ENCODE measurements around the gene TRIM6. TPM values are rescaled to one million over a fixed set of nuclear protein-coding genes. Genes with fewer than 3 reads are reported as not detected.

The TRIM6 gene
- total and polyA plus RNA-seq, 2 donors (not counting 3 experiments of a cell fraction or from before 2014, with no cell fraction given), result 3.9 to 5.6 TPM

- TF ChIP-seq EZH2 (IDR thresholded peaks at IDR 0.05; ENCODE audit: borderline replicate concordance, low read depth, low read length, severe bottlenecking) (no peak), POLR2A (IDR thresholded peaks at IDR 0.05; ENCODE audit: low read depth, low read length) (no peak), POLR2AphosphoS5 (IDR thresholded peaks at IDR 0.05; ENCODE audit: insufficient read depth, low read depth, low read length) (no peak), MAX (IDR thresholded peaks at IDR 0.05; ENCODE audit: insufficient read depth, insufficient read length) (no peak), JUN (IDR thresholded peaks at IDR 0.05; ENCODE audit: borderline replicate concordance, insufficient read depth, insufficient read length, low read depth) (no peak), MYC (IDR thresholded peaks at IDR 0.05; ENCODE audit: low read depth, low read length) (no peak), FOS (IDR thresholded peaks at IDR 0.05; ENCODE audit: borderline replicate concordance, insufficient read depth, low read length) (no peak), CTCF (IDR thresholded peaks at IDR 0.05; ENCODE audit: extremely low read depth in 1 of 2, insufficient read depth in 1 of 2, low read depth in 1 of 2, low read length in 2 of 2) (no peak), GATA2 (IDR thresholded peaks at IDR 0.05; ENCODE audit: insufficient read depth, insufficient read length, low read depth, low read length) (no peak)
- H3K79me2 ChIP-seq (ENCODE audit: control insufficient read depth, insufficient read depth, low read length), result no peaks in the 10 kb centered on the region
- no peaks in the 10 kb centered on the region for H3K36me3 ChIP-seq (ENCODE audit: control insufficient read depth in 2 of 2, extremely low read depth in 1 of 2, insufficient read depth in 2 of 2, low read length in 2 of 2)
- DNase-seq (ENCODE audit: low read depth, low spot score), result no peak
- no peak overlapping the region for H3K9ac ChIP-seq (replicated peaks; ENCODE audit: extremely low read depth, insufficient read depth, low read length)
- H2AFZ ChIP-seq (ENCODE audit: low read depth, low read length), result no peak overlapping the region
- no peak overlapping the region for H3K27ac ChIP-seq (ENCODE audit: insufficient read depth, low read depth, low read length)
- no peak for FAIRE-seq
- dilution Hi-C loops (cut with MboI; ENCODE audit: extremely low pct_ligation_motif_present, low sequenced_read_pairs), result no loop called here
- no peaks in the 10 kb centered on the region for H3K27me3 ChIP-seq (ENCODE audit: control insufficient read depth in 2 of 2, insufficient read depth in 2 of 2, low read length in 2 of 2)
- no peaks in the 10 kb centered on the region for H4K20me1 ChIP-seq (replicated peaks; ENCODE audit: control insufficient read depth, extremely low read depth, insufficient read depth, low read length)
- intact Hi-C loops (cut with micrococcal nuclease), result no loop called here
- H3K9me1 ChIP-seq (replicated peaks; ENCODE audit: control insufficient read depth, extremely low read depth, insufficient read depth, low read length), result no peaks in the 10 kb centered on the region
- no peaks in the 10 kb centered on the region for H3K4me1 ChIP-seq (ENCODE audit: control insufficient read depth, extremely low read depth, insufficient read depth, low read length)
- ChIA-PET CTCF (no interaction called here), POLR2A (no interaction called here)
- no peak overlapping the region for H3K4me3 ChIP-seq (replicated peaks in 1 of 3; ENCODE audit: insufficient read depth in 1 of 3, low read depth in 1 of 3, low read length in 3 of 3)
- H3K4me2 ChIP-seq (ENCODE audit: insufficient read depth, low read length), result no peak overlapping the region
- no TSS peak for BruUV-seq (replicated peaks)
- H3K9me3 ChIP-seq (replicated peaks; ENCODE audit: control insufficient read depth, insufficient read depth, low read length), result no peaks in the 10 kb centered on the region
Measured at GRCh38 chr11:5608808-5609207, 12.4 kb downstream of the TRIM6 start.

All from endothelial cell of umbilical vein (primary cell).